GM21515 (cell line): Measurements from ENCODE around the gene MRPL41.
"Not testable (repeated sequence)": the region's sequence is repeated elsewhere in the genome, so short reads cannot be mapped to it uniquely, and the experiment has no call there.

ENCODE experiments used
- ATAC-seq: cut with Tn5 transposase; IDR thresholded peaks from one replicate; pipeline ENCODE4 v1.9.1; 2021; ENCODE audit not compliant: unreplicated experiment

Gene MRPL41

GRCh38 chr9:137582286-137582860 lies 30.7 kb downstream of the MRPL41 start:
- no peak for ATAC-seq

GRCh38 chr9:137583347-137583746 lies 31.7 kb downstream of the MRPL41 start:
- ATAC-seq, result no peak

GRCh38 chr9:137583957-137584356 lies 32.3 kb downstream of the MRPL41 start:
- no peak for ATAC-seq

- no peak for ATAC-seq
Measured at GRCh38 chr9:137586854-137587253, 35.2 kb downstream of the MRPL41 start.

GRCh38 chr9:137588311-137588710 lies 36.6 kb downstream of the MRPL41 start:
- ATAC-seq, result no peak

GRCh38 chr9:137588891-137589290 lies 37.2 kb downstream of the MRPL41 start:
- no peak for ATAC-seq

- ATAC-seq, result peak; percentile 15
Measured at GRCh38 chr9:137589441-137590122, 37.9 kb downstream of the MRPL41 start.

- no peak for ATAC-seq
Measured at GRCh38 chr9:137590123-137590468, 38.4 kb downstream of the MRPL41 start.

GRCh38 chr9:137590469-137591383 lies 39.0 kb downstream of the MRPL41 start, which contains the start of gene ZMYND19:
ZMYND19 (minus strand) TSS chr9:137590512; CDS start chr9:137590263, 249 bp downstream.
- ATAC-seq, result peak; percentile 87

GRCh38 chr9:137592767-137593166 lies 41.1 kb downstream of the MRPL41 start:
- ATAC-seq, result no peak

- no peak for ATAC-seq
Measured at GRCh38 chr9:137593176-137593575, 41.5 kb downstream of the MRPL41 start.

GRCh38 chr9:137596577-137596976 lies 44.9 kb downstream of the MRPL41 start:
- not testable (repeated sequence) for ATAC-seq

- ATAC-seq, result no peak
Measured at GRCh38 chr9:137598943-137599342, 47.3 kb downstream of the MRPL41 start.
